Neural cell (in vitro differentiated cells): ENCODE results near the gene SNX21. TPM values are rescaled to one million over a fixed set of nuclear protein-coding genes. Genes with fewer than 3 reads are reported as not detected.

Experiments used
- H2AFZ ChIP-seq: fragments of 200-600, 300-800 bp; sonication (generic), shearing (Covaris generic); 2 replicates; pipeline ENCODE4 v1.6.0; 2014; ENCODE audit warnings: low read depth, mild to moderate bottlenecking, antibody characterized with exemption, low read length, moderate library complexity
- H3F3A ChIP-seq: fragments of 200-600 bp; shearing (Covaris generic); 2 replicates; pipeline ENCODE4 v1.6.1; 2016; ENCODE audit warnings: mild to moderate bottlenecking, moderate library complexity, mixed read lengths, antibody characterized with exemption, low read length; ENCODE audit not compliant: insufficient read depth, poor library complexity, severe bottlenecking
- H3K27ac ChIP-seq: fragments of 200-600, 300-800 bp; sonication (generic), shearing (Covaris generic); 2 replicates; pipeline ENCODE4 v1.5.1; 2014; ENCODE audit warnings: mild to moderate bottlenecking, low read length, moderate library complexity
- H3K27me3 ChIP-seq: fragments of 300-800, 200-600 bp; sonication (generic), shearing (Covaris generic); 2 replicates; pipeline ENCODE4 v1.6.0; 2014; ENCODE audit warnings: mild to moderate bottlenecking, low read depth, low read length, moderate library complexity; ENCODE audit not compliant: insufficient read depth
- H3K36me3 ChIP-seq: fragments of 300-800, 200-600 bp; sonication (generic), shearing (Covaris generic); 2 replicates; pipeline ENCODE4 v1.5.1; 2014; ENCODE audit warnings: mild to moderate bottlenecking, antibody characterized with exemption, low read length, moderate library complexity; ENCODE audit not compliant: insufficient read depth
- H3K4me2 ChIP-seq: fragments of 300-800, 200-600 bp; sonication (generic), shearing (Covaris generic); 2 replicates; pipeline ENCODE4 v1.6.0; 2014; ENCODE audit warnings: mild to moderate bottlenecking, low read length
- H3K4me3 ChIP-seq: fragments of 300-800, 200-600 bp; sonication (generic), shearing (Covaris generic); 2 replicates; pipeline ENCODE4 v1.5.1; 2014; ENCODE audit warnings: mild to moderate bottlenecking, low read length, moderate library complexity
- H3K79me2 ChIP-seq: fragments of 200-600 bp; shearing (Covaris generic); replicated peaks from 2 replicates; pipeline ENCODE4 v1.6.0; 2014; ENCODE audit warnings: mild to moderate bottlenecking, low read length, moderate library complexity; ENCODE audit not compliant: insufficient read depth
- H3K9ac ChIP-seq: fragments of 300-800, 200-600 bp; sonication (generic), shearing (Covaris generic); 2 replicates; pipeline ENCODE4 v1.6.1; 2016; ENCODE audit warnings: mild to moderate bottlenecking, low read length, mixed read lengths
- H3K9me2 ChIP-seq: fragments of 200-600 bp; shearing (Covaris generic); 2 replicates; pipeline ENCODE4 v1.6.1; 2016; ENCODE audit warnings: mild to moderate bottlenecking, low read length, mixed read lengths; ENCODE audit not compliant: insufficient read depth
- H3K9me3 ChIP-seq: fragments of 200-600, 300-800 bp; sonication (generic), shearing (Covaris generic); 2 replicates; pipeline ENCODE4 v1.6.1; 2016; ENCODE audit warnings: mild to moderate bottlenecking, mixed run types, low read length, moderate library complexity, mixed read lengths
- H4K20me1 ChIP-seq: fragments of 200-600 bp; shearing (Covaris generic); 2 replicates; pipeline ENCODE4 v1.6.1; 2016; ENCODE audit warnings: mild to moderate bottlenecking, mixed run types; ENCODE audit not compliant: insufficient read depth
- EP300 ChIP-seq: fragments of 450-650 bp; conservative IDR thresholded peaks from 2 replicates; pipeline ENCODE4 v1.6.1; 2014; ENCODE audit warnings: antibody characterized with exemption, mild to moderate bottlenecking, moderate library complexity; ENCODE audit not compliant: poor library complexity, severe bottlenecking
- EZH2 ChIP-seq: fragments of 200-600, 300-800 bp; shearing (Covaris generic), sonication (generic); IDR thresholded peaks from 2 replicates; pipeline ENCODE4 v1.6.1; 2014; ENCODE audit warnings: antibody characterized with exemption, low read length, borderline replicate concordance, mild to moderate bottlenecking; ENCODE audit not compliant: insufficient read depth, poor library complexity, severe bottlenecking
- MXI1 ChIP-seq: fragments of 450-650 bp; conservative IDR thresholded peaks from 2 replicates; pipeline ENCODE4 v1.6.1; 2014; ENCODE audit warnings: antibody characterized with exemption, mild to moderate bottlenecking; ENCODE audit not compliant: poor library complexity, severe bottlenecking
- POLR2AphosphoS5 ChIP-seq: IDR thresholded peaks from 2 replicates; pipeline ENCODE4 v1.6.1; 2012
- RAD21 ChIP-seq: fragments of 450-650 bp; conservative IDR thresholded peaks from 2 replicates; pipeline ENCODE4 v1.6.1; 2014; ENCODE audit warnings: antibody characterized with exemption, mild to moderate bottlenecking, moderate library complexity
- SMC3 ChIP-seq: fragments of 450-650 bp; conservative IDR thresholded peaks from 2 replicates; pipeline ENCODE4 v1.6.1; 2014; ENCODE audit warnings: antibody characterized with exemption, mild to moderate bottlenecking, moderate library complexity; ENCODE audit not compliant: poor library complexity
- TAF1 ChIP-seq: IDR thresholded peaks from 2 replicates; pipeline ENCODE4 v1.6.1; 2012; ENCODE audit warnings: low read depth
- polyA plus RNA-seq: library from polyadenylated mRNA; depleted of rRNA; stranded (reverse); fragments of >200 nt; gene quantifications from 2 replicates; pipeline ENCODE4 v1.2.3, GENCODE V29; 2014
- TF ChIP-seq, protein P1 (sequence below): fragments of 450-650 bp; IDR thresholded peaks from 2 replicates; pipeline ENCODE4 v1.5.1; 2014; ENCODE audit warnings: antibody characterized with exemption, mild to moderate bottlenecking, moderate library complexity; ENCODE audit not compliant: poor library complexity, severe bottlenecking
- TF ChIP-seq, protein P2 (sequence below): IDR thresholded peaks from 2 replicates; pipeline ENCODE4 v1.6.1; 2012; ENCODE audit warnings: borderline replicate concordance

The SNX21 gene
- polyA plus RNA-seq, 1 donor from 2014 or later = 7.2 TPM

DNA sequence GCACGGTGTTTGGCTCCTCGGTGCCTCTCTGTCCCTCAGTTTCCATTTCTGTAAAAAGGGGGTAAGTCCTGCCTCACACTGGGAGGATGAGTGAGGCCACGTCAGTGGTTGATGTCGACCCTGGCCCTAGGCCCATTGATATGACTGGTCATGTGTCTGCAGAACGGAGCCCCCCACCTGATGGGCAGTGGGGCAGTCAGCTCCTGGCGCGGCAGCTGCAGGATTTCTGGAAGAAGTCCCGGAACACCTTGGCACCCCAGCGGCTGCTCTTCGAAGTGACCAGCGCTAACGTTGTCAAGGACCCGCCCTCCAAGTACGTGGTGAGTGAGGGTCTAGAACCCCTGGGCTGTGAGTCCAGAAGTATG is 1.2 kb downstream of the SNX21 start:
- Histone ChIP-seq H3K9me3 (no peaks in the 10 kb centered on the region), H3F3A (no peaks in the 10 kb centered on the region), H2AFZ (no peak overlapping the region), H4K20me1 (no peaks in the 10 kb centered on the region), H3K27me3 (no peaks in the 10 kb centered on the region), H3K4me3 (peak overlapping the region; percentile 76), H3K9me2 (no peaks in the 10 kb centered on the region), H3K4me2 (no peak overlapping the region), H3K27ac (no peak overlapping the region), H3K9ac (no peak overlapping the region), H3K79me2 (no peaks in the 10 kb centered on the region), H3K36me3 (no peaks in the 10 kb centered on the region)
- TF ChIP-seq MXI1 = no peak
- no peak for TF ChIP-seq EP300
- TF ChIP-seq TAF1 = no peak
- no peak for TF ChIP-seq POLR2AphosphoS5
- TF ChIP-seq SMC3 = no peak
- TF ChIP-seq RAD21 = no peak
- TF ChIP-seq, protein P1, sequence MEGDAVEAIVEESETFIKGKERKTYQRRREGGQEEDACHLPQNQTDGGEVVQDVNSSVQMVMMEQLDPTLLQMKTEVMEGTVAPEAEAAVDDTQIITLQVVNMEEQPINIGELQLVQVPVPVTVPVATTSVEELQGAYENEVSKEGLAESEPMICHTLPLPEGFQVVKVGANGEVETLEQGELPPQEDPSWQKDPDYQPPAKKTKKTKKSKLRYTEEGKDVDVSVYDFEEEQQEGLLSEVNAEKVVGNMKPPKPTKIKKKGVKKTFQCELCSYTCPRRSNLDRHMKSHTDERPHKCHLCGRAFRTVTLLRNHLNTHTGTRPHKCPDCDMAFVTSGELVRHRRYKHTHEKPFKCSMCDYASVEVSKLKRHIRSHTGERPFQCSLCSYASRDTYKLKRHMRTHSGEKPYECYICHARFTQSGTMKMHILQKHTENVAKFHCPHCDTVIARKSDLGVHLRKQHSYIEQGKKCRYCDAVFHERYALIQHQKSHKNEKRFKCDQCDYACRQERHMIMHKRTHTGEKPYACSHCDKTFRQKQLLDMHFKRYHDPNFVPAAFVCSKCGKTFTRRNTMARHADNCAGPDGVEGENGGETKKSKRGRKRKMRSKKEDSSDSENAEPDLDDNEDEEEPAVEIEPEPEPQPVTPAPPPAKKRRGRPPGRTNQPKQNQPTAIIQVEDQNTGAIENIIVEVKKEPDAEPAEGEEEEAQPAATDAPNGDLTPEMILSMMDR = no peak
- TF ChIP-seq EZH2 = no peak
- TF ChIP-seq, protein P2, sequence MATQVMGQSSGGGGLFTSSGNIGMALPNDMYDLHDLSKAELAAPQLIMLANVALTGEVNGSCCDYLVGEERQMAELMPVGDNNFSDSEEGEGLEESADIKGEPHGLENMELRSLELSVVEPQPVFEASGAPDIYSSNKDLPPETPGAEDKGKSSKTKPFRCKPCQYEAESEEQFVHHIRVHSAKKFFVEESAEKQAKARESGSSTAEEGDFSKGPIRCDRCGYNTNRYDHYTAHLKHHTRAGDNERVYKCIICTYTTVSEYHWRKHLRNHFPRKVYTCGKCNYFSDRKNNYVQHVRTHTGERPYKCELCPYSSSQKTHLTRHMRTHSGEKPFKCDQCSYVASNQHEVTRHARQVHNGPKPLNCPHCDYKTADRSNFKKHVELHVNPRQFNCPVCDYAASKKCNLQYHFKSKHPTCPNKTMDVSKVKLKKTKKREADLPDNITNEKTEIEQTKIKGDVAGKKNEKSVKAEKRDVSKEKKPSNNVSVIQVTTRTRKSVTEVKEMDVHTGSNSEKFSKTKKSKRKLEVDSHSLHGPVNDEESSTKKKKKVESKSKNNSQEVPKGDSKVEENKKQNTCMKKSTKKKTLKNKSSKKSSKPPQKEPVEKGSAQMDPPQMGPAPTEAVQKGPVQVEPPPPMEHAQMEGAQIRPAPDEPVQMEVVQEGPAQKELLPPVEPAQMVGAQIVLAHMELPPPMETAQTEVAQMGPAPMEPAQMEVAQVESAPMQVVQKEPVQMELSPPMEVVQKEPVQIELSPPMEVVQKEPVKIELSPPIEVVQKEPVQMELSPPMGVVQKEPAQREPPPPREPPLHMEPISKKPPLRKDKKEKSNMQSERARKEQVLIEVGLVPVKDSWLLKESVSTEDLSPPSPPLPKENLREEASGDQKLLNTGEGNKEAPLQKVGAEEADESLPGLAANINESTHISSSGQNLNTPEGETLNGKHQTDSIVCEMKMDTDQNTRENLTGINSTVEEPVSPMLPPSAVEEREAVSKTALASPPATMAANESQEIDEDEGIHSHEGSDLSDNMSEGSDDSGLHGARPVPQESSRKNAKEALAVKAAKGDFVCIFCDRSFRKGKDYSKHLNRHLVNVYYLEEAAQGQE = no peak

DNA sequence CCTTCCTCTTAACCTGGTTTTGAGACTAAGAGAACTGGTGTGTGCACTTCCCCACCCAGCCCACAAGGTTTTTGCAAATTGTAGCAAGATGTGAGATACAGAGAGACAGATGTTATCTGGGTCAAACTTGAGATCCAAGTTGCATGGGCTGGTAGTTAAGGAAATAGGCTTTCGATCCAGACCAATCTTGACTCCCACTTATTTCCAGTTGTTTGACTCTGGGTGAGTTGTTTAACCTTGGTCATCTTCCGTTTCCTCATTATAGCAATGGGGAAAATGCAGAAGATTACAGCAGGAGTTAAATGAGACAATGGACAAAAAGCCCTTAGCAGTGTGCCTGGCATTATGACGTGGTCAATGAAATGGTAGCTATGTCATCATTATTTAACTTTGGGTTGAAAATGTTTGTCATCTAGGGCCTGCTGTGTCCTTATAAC is 1.7 kb downstream of the SNX21 start:
- Histone ChIP-seq H2AFZ (no peak overlapping the region), H3K4me2 (no peak overlapping the region), H3K79me2 (no peaks in the 10 kb centered on the region), H3K27ac (no peak overlapping the region), H3F3A (no peaks in the 10 kb centered on the region), H3K9ac (no peak overlapping the region), H3K36me3 (no peaks in the 10 kb centered on the region), H4K20me1 (no peaks in the 10 kb centered on the region), H3K4me3 (no peak overlapping the region), H3K9me3 (no peaks in the 10 kb centered on the region), H3K27me3 (no peaks in the 10 kb centered on the region), H3K9me2 (no peaks in the 10 kb centered on the region)
- TF ChIP-seq EP300 = no peak

DNA sequence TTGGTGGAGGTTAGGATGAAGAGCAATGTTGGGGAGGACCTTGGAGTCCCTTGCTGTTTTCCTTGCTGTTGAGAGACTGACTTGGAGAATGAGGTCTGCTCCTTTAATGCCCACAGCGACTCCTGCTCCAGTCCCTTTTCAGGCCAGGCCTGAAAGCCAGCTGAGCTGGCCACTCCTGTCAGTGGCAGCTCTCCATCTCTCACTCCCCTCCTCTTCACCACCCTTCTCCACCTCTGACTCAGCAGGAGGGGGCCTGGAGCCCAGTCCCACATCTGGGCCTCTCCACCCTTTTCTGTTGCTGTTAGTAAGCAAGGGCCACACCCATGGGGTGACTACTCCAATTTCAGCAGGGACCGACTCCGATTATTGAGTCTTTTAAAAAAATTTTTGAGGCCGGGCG is 2.2 kb downstream of the SNX21 start:
- Histone ChIP-seq H4K20me1 (no peaks in the 10 kb centered on the region), H3K9me2 (no peaks in the 10 kb centered on the region), H3K27ac (no peak overlapping the region), H3K4me3 (no peak overlapping the region), H3F3A (no peaks in the 10 kb centered on the region), H3K9ac (no peak overlapping the region), H3K27me3 (no peaks in the 10 kb centered on the region), H3K4me2 (no peak overlapping the region), H2AFZ (no peak overlapping the region), H3K36me3 (no peaks in the 10 kb centered on the region), H3K79me2 (no peaks in the 10 kb centered on the region), H3K9me3 (no peaks in the 10 kb centered on the region)
- TF ChIP-seq TAF1 (no peak), RAD21 (no peak), EZH2 (no peak), SMC3 (no peak), MXI1 (no peak), EP300 (no peak)
- TF ChIP-seq, protein P2 = no peak
